ENCODE data around the gene SCML2.

The SCML2 gene

DNA sequence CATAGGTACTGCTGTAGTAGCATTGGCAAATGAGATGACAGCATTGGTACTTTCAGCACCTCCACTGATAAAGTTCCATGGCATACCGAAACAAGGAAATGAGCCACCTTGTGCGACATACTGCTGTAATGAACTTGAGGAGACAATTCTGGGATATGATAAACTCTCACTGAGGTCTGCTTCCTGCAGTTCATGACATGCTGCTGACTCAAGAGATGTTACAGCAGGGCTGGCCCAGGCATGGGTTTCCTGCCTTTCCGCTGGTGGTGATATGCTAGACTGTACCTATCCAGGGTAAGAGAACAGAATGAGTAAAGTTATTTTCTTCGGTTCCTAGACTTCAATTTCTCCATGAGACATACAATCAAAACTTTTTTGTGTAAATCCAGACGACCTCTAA, 150.9 kb downstream of the SCML2 start:
- Histone ChIP-seq H3K9me3 (ENCODE audit: control insufficient read depth, insufficient read depth, low read length) (no peaks in the 10 kb centered on the region), H3K36me3 (ENCODE audit: control insufficient read depth, insufficient read depth, low read length) (no peaks in the 10 kb centered on the region), H3K27ac (ENCODE audit: low read length) (no peak overlapping the region), H3K4me3 (ENCODE audit: low read length) (no peak overlapping the region), H3K4me1 (ENCODE audit: control insufficient read depth, insufficient read depth, low read length) (no peaks in the 10 kb centered on the region), H3K27me3 (ENCODE audit: control insufficient read depth, insufficient read depth, low read length) (no peaks in the 10 kb centered on the region)
- DNase-seq (ENCODE audit: low read depth, low spot score), result no peak
- WGBS (ENCODE audit: insufficient coverage, insufficient read length), result no CpG with 5 or more reads among the region's 5 CpGs

GRCh38 chrX:18194688-18195087, 159.8 kb downstream of the SCML2 start:
- Histone ChIP-seq H3K4me3 (ENCODE audit: low read length) (no peak overlapping the region), H3K4me1 (ENCODE audit: control insufficient read depth, insufficient read depth, low read length) (no peaks in the 10 kb centered on the region), H3K27me3 (ENCODE audit: control insufficient read depth, insufficient read depth, low read length) (no peaks in the 10 kb centered on the region), H3K36me3 (ENCODE audit: control insufficient read depth, insufficient read depth, low read length) (no peaks in the 10 kb centered on the region), H3K27ac (ENCODE audit: low read length) (no peak overlapping the region), H3K9me3 (ENCODE audit: control insufficient read depth, insufficient read depth, low read length) (no peaks in the 10 kb centered on the region)
- no CpG with 5 or more reads among the region's 1 CpG for whole genome bisulfite sequencing (ENCODE audit: insufficient coverage, insufficient read length)
- no peak for DNase-seq (ENCODE audit: low read depth, low spot score)

Measured in iPS DF 6.9 (cell line).